RPMI7951 (cell line): ENCODE measurements around the gene PRSS23. TPM values are rescaled to one million over a fixed set of nuclear protein-coding genes. Genes with fewer than 3 reads are reported as not detected.

Experiments
- DNase-seq: peaks from one replicate; pipeline ENCODE4 v3.0.0-alpha.2; 2012; ENCODE audit warnings: low read depth
- total RNA-seq: library from RNA; depleted of rRNA; stranded (reverse); fragments of >200 nt; shearing (Covaris generic); gene quantifications from 2 replicates; pipeline ENCODE4 v1.2.3, GENCODE V29; 2014

PRSS23 gene
- total RNA-seq, 1 experiment from 2014 or later, result 144 TPM

GRCh38 chr11:86790867-86791849, 9.2 kb upstream of the PRSS23 start:
- DNase-seq, result no peak

GRCh38 chr11:86792150-86792549, 8.2 kb upstream of the PRSS23 start:
- DNase-seq, result no peak

- DNase-seq, result no peak
Measured at GRCh38 chr11:86793307-86793706, 7.0 kb upstream of the PRSS23 start.

GRCh38 chr11:86795511-86795910, 4.8 kb upstream of the PRSS23 start:
- no peak for DNase-seq

GRCh38 chr11:86795949-86796348, 4.4 kb upstream of the PRSS23 start:
- no peak for DNase-seq

GRCh38 chr11:86797133-86797532, 3.2 kb upstream of the PRSS23 start:
- DNase-seq, result no peak

GRCh38 chr11:86798988-86799387, 1.4 kb upstream of the PRSS23 start:
- DNase-seq, result peak; percentile 71

- DNase-seq, result no peak
Measured at GRCh38 chr11:86799680-86800075, 664 bp upstream of the PRSS23 start.

- no peak for DNase-seq
Measured at GRCh38 chr11:86800960-86801272, 574 bp downstream of the PRSS23 start.

- DNase-seq, result no peak
Measured at GRCh38 chr11:86801364-86801763, 1.0 kb downstream of the PRSS23 start.

- no peak for DNase-seq
Measured at GRCh38 chr11:86802146-86802545, 1.8 kb downstream of the PRSS23 start.

GRCh38 chr11:86802601-86803051, 2.3 kb downstream of the PRSS23 start:
- DNase-seq, result peak; percentile 67

GRCh38 chr11:86803136-86804045, 3.0 kb downstream of the PRSS23 start:
- DNase-seq, result no peak

GRCh38 chr11:86804951-86805350, 4.6 kb downstream of the PRSS23 start:
- DNase-seq, result peak; percentile 47

- no peak for DNase-seq
Measured at GRCh38 chr11:86805873-86806310, 5.5 kb downstream of the PRSS23 start.

GRCh38 chr11:86806903-86807302, 6.6 kb downstream of the PRSS23 start:
- no peak for DNase-seq

GRCh38 chr11:86807360-86807759, 7.0 kb downstream of the PRSS23 start:
- no peak for DNase-seq

- DNase-seq, result no peak
Measured at GRCh38 chr11:86809561-86809960, 9.2 kb downstream of the PRSS23 start.

- no peak for DNase-seq
Measured at GRCh38 chr11:86810288-86810687, 9.9 kb downstream of the PRSS23 start.

GRCh38 chr11:86811637-86812321, 11.4 kb downstream of the PRSS23 start:
- DNase-seq, result peak; percentile 86

GRCh38 chr11:86812322-86812670, 12.0 kb downstream of the PRSS23 start:
- no peak for DNase-seq

- DNase-seq, result no peak
Measured at GRCh38 chr11:86812981-86813380, 12.6 kb downstream of the PRSS23 start.
